ENCODE data around the gene OR10W1. TPM values are rescaled to one million over a fixed set of nuclear protein-coding genes. Genes with fewer than 3 reads are reported as not detected.

OR10W1 gene
- not detected in 5 replicates for total RNA-seq (2022; extraction: Qiagen RNA extraction)

GRCh38 chr11:58268142-58268541 lies at the start of gene OR10W1:
Gene OR10W1 (minus strand): TSS chr11:58268260. CDS start chr11:58267858, 402 bp downstream.

Other genes starting within 250 kb of the OR10W1 start
- not detected in 5 replicates for gene OR9Q1, start 244.4 kb downstream of the OR10W1 start, total RNA-seq (2022; extraction: Qiagen RNA extraction)
- gene OR6Q1, start 237.3 kb downstream of the OR10W1 start, total RNA-seq (2022; extraction: Qiagen RNA extraction), result not detected in 5 replicates
- not detected in 5 replicates for gene OR9I1, start 142.7 kb downstream of the OR10W1 start, total RNA-seq (2022; extraction: Qiagen RNA extraction)
- not detected in 5 replicates for gene OR9Q2, start 79.2 kb downstream of the OR10W1 start, total RNA-seq (2022; extraction: Qiagen RNA extraction)
- gene OR1S2, start 64.1 kb downstream of the OR10W1 start, total RNA-seq (2022; extraction: Qiagen RNA extraction), result not detected in 5 replicates
- not detected in 5 replicates for gene OR1S1, start 55.5 kb downstream of the OR10W1 start, total RNA-seq (2022; extraction: Qiagen RNA extraction)
- gene OR10Q1, start 39.3 kb downstream of the OR10W1 start, total RNA-seq (2022; extraction: Qiagen RNA extraction), result not detected in 5 replicates
- not detected in 5 replicates for gene OR5B17, start 90.8 kb upstream of the OR10W1 start, total RNA-seq (2022; extraction: Qiagen RNA extraction)
- not detected in 5 replicates for gene OR5B3, start 138.6 kb upstream of the OR10W1 start, total RNA-seq (2022; extraction: Qiagen RNA extraction)
- not detected in 5 replicates for gene OR5B2, start 159.9 kb upstream of the OR10W1 start, total RNA-seq (2022; extraction: Qiagen RNA extraction)
- gene OR5B12, start 174.0 kb upstream of the OR10W1 start, total RNA-seq (2022; extraction: Qiagen RNA extraction), result not detected in 5 replicates
- gene OR5B21, start 239.8 kb upstream of the OR10W1 start, total RNA-seq (2022; extraction: Qiagen RNA extraction), result not detected in 5 replicates

All from A549 treated with AZD2906 at 1 μM for 4 hours (cell line).